ENCODE results near the gene PPP4R3B.

DNA sequence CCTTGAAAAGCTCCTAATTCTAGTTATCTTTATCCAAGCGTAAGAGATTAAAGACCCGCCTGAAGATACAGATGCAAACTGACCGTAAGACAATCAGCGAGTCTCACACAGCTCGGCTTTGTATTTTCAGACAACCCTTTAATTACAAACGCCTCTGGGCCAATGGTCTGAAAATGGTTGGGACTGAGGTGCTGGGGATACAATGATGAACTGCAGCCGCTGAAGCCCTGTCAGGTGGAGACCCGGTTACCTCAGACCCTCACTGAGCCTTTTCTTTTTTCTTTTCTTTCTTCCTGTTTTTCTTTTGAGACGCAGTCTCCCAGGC, 98.6 kb downstream of the PPP4R3B start:
- TF ChIP-seq TEAD4 (IDR thresholded peaks at IDR 0.05; ENCODE audit: borderline replicate concordance, insufficient read depth) = no peak
- no peak for TF ChIP-seq EP300 (IDR thresholded peaks at IDR 0.05; ENCODE audit: borderline replicate concordance in 1 of 2, low read depth in 1 of 2, low read length in 1 of 2)
- TF ChIP-seq, protein P1, sequence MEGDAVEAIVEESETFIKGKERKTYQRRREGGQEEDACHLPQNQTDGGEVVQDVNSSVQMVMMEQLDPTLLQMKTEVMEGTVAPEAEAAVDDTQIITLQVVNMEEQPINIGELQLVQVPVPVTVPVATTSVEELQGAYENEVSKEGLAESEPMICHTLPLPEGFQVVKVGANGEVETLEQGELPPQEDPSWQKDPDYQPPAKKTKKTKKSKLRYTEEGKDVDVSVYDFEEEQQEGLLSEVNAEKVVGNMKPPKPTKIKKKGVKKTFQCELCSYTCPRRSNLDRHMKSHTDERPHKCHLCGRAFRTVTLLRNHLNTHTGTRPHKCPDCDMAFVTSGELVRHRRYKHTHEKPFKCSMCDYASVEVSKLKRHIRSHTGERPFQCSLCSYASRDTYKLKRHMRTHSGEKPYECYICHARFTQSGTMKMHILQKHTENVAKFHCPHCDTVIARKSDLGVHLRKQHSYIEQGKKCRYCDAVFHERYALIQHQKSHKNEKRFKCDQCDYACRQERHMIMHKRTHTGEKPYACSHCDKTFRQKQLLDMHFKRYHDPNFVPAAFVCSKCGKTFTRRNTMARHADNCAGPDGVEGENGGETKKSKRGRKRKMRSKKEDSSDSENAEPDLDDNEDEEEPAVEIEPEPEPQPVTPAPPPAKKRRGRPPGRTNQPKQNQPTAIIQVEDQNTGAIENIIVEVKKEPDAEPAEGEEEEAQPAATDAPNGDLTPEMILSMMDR (IDR thresholded peaks at IDR 0.05) = no peak
- TF ChIP-seq POLR2AphosphoS5 (IDR thresholded peaks at IDR 0.05; ENCODE audit: low read depth, low read length) = 0 out of 2 replicates have a peak, but pooled peaks have one; percentile 5
- TF ChIP-seq RAD21 (IDR thresholded peaks at IDR 0.05; ENCODE audit: low read length) = no peak
- TF ChIP-seq FOSL2 (IDR thresholded peaks at IDR 0.05; ENCODE audit: borderline replicate concordance, low read depth) = no peak
- TF ChIP-seq TAF1 (IDR thresholded peaks at IDR 0.05; ENCODE audit: borderline replicate concordance, low read depth, low read length) = no peak
- TF ChIP-seq, protein P2, sequence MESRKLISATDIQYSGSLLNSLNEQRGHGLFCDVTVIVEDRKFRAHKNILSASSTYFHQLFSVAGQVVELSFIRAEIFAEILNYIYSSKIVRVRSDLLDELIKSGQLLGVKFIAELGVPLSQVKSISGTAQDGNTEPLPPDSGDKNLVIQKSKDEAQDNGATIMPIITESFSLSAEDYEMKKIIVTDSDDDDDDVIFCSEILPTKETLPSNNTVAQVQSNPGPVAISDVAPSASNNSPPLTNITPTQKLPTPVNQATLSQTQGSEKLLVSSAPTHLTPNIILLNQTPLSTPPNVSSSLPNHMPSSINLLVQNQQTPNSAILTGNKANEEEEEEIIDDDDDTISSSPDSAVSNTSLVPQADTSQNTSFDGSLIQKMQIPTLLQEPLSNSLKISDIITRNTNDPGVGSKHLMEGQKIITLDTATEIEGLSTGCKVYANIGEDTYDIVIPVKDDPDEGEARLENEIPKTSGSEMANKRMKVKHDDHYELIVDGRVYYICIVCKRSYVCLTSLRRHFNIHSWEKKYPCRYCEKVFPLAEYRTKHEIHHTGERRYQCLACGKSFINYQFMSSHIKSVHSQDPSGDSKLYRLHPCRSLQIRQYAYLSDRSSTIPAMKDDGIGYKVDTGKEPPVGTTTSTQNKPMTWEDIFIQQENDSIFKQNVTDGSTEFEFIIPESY (IDR thresholded peaks at IDR 0.05; ENCODE audit: borderline replicate concordance, low read depth) = no peak
- TF ChIP-seq, protein P3, sequence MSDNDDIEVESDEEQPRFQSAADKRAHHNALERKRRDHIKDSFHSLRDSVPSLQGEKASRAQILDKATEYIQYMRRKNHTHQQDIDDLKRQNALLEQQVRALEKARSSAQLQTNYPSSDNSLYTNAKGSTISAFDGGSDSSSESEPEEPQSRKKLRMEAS (IDR thresholded peaks at IDR 0.05; ENCODE audit: low read depth) = no peak
- TF ChIP-seq ELF1 (IDR thresholded peaks at IDR 0.05) = no peak
